ENCODE measurements around the gene IVD.

Gene IVD

DNA sequence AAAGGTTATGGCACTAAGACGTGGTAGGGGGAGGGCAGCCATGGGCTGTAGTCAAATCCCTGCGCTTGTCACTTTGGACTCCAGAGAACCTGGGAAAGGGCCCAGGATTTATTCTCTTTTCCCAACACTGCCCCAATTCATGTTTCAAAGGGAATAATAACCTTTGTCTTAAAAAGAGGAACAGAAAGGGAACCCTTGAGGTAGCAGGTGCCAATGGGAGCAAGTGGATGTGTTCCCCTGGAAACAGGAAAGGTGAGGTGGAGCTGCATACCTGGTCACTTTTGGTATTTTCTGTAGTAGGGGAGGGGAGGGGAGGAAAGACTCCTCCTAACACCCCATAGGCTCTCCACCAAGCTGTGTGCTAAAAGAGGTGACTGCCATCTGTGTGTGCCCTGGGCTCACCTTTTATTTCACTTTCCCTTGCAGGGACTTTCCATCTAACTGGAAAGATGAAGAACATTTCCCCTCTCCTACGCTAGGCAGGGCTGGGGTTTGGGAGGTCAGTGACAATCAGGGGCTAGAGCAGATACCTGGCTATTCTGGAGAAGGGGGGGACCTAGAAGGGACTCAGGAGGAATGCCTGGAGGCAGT is 59.1 kb downstream of the IVD start:
- TF ChIP-seq ZFX (IDR thresholded peaks at IDR 0.05) = no peak
- TF ChIP-seq, protein P1, sequence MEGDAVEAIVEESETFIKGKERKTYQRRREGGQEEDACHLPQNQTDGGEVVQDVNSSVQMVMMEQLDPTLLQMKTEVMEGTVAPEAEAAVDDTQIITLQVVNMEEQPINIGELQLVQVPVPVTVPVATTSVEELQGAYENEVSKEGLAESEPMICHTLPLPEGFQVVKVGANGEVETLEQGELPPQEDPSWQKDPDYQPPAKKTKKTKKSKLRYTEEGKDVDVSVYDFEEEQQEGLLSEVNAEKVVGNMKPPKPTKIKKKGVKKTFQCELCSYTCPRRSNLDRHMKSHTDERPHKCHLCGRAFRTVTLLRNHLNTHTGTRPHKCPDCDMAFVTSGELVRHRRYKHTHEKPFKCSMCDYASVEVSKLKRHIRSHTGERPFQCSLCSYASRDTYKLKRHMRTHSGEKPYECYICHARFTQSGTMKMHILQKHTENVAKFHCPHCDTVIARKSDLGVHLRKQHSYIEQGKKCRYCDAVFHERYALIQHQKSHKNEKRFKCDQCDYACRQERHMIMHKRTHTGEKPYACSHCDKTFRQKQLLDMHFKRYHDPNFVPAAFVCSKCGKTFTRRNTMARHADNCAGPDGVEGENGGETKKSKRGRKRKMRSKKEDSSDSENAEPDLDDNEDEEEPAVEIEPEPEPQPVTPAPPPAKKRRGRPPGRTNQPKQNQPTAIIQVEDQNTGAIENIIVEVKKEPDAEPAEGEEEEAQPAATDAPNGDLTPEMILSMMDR (conservative IDR thresholded peaks at IDR 0.05) = no peak
- no peak overlapping the region for H3K27ac ChIP-seq

DNA sequence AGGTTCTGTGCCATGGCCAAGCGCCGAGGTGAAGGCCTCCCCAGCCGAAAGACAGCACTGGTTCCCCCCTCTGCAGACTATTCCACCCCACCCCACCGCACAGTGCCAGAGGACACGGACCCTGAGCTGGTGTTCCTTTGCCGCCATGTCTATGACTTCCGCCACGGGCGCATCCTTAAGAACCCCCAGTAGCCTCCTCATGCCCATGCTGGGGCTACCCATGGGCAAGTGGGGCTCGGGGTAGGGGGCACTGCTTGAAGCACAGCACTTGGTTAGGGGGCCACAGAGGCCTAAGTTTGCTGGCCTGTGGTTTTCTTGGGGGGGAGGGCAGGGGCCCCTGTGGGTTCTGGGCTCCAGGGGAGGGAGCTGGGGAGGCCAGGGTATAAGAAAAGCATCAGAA is 60.3 kb downstream of the IVD start:
- TF ChIP-seq, protein P1 (conservative IDR thresholded peaks at IDR 0.05) = no peak
- no peak for TF ChIP-seq ZFX (IDR thresholded peaks at IDR 0.05)
- H3K27ac ChIP-seq = no peak overlapping the region

DNA sequence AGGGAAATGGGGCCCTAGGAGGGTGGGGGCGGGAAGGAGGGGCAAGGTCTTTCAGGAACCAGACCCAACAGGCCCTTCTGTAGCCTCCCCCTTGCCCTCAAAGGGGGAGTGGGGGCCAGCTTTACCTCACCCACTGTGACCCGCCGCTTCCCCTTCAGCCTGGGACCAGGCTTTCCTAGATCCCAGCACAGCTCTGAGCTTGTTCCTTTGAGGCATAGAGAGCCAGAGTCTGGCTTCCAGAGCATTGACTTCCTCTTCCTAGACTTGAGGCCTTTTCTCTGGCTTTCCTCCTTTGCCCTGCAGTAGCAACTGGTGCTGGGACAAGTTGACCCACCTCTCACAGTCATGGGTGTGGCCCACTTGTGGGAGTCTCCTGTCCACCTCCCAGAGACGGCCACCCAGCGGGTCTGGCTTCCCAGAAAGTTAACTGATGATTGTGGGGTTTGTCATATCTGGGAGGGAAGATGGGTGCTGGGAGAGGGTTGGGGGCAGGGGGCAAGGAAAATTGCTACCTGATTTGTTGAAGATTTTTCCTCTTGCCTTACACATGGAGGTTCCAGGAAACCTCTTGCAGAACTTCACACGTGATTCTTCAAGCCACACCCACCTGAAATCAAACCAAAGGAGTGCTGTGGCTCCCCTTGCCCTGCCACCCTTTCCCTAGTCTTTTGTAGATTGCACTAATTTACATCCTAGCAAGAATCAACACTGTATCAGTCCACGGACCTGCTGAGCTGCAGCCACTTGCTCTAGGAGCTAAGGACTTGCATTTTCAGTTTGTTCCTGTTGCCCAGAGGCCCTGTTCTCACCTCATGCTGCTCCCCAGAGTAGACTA is 61.0 kb downstream of the IVD start:
- TF ChIP-seq, protein P1 (conservative IDR thresholded peaks at IDR 0.05) = no peak
- TF ChIP-seq ZFX (IDR thresholded peaks at IDR 0.05) = no peak
- no peak overlapping the region for H3K27ac ChIP-seq

DNA sequence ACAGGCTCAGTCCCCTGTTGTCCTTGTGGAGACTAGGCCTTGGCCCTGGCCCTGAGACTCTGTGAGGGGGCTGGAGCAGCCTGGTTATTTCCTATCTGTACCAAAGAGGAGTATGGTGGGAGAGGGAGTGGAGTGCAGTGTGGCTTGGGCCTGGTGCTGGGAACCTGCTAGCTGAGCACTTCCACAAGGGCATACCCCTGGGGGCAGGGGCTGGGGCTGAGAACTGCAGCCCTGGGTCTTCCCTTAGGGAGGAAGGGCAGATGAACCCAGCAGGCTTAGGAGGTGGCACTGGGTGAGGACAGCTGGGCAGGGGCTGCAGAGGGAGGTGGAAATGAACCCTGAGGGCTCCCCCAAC is 61.6 kb downstream of the IVD start:
- TF ChIP-seq ZFX (IDR thresholded peaks at IDR 0.05) = no peak
- TF ChIP-seq, protein P1 (conservative IDR thresholded peaks at IDR 0.05) = no peak
- no peak overlapping the region for H3K27ac ChIP-seq

DNA sequence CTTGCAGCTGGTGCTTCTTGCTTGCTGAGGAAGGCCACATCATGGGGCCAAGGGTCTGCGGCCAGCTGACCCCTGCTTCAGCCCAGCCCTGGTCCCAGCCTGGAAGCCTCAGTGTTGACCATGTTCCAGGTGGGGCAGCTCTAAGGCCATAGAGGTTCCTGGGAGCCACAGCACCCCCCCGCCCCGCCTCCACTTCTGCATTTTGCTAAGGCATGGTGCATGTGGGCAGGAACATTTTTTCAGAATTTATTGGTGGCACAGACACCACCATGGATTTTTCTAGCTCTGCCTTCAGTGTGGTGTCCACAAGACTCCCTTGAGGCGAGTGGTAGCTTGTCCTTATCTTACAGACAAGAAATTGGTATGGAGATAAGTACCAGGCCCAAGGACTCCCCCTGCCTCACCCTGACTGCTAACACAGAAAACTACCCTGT is 63.3 kb downstream of the IVD start:
- no peak overlapping the region for H3K27ac ChIP-seq
- no peak for TF ChIP-seq ZFX (IDR thresholded peaks at IDR 0.05)
- TF ChIP-seq, protein P1 (conservative IDR thresholded peaks at IDR 0.05) = no peak

DNA sequence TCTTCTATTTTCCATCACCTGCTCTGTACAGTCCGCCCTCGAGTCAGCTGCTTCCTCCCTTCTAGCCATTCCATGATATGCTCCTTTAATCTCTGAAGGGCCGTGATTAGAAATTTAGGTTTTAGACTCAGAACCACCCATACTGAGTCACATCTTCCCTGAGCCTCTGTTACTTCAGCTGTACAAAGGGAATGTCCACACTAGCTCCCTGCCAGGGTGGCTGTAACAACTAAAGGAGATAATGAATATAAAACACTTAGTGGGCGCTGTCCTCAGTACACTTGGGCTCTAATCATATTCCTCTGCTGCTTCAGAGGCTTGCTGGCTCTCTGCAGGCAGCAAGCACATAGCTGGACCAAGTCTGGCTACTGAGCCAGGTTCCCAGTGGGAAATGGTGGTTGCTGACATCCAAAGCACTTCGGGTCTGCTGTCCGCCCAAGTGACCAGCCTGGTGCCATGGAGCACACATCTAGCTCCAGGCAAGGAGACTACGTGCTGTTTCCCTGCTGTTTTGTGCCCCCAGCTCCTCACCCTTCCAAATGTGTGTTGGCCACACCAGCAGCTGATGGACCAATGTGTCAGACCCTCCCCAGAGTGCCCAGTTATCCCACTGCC is 64.3 kb downstream of the IVD start:
- peak overlapping the region; percentile 86 for H3K27ac ChIP-seq
- no peak for TF ChIP-seq ZFX (IDR thresholded peaks at IDR 0.05)
- TF ChIP-seq, protein P1 (conservative IDR thresholded peaks at IDR 0.05) = no peak
